Common myeloid progenitor, CD34-positive (primary cell): ENCODE measurements around the gene TMEM131.

Experiments used
- CTCF ChIA-PET: fragments of 350-600 bp; sonication (Branson Sonifier 250); formaldehyde crosslinking; loops from one replicate; lab custom pipeline; 2021; ENCODE audit warnings: antibody characterized with exemption; lab: Charles Lee
- POLR2A ChIA-PET: fragments of 350-600 bp; sonication (Branson Sonifier 250); formaldehyde crosslinking; loops from one replicate; lab custom pipeline; 2021; ENCODE audit warnings: antibody characterized with exemption; lab: Charles Lee
- DNase-seq, 3 donors: peaks; one replicate each; pipeline versions ENCODE4 v3.0.0 to v3.0.0-alpha.2; 2013
- H3K27ac ChIP-seq, 2 experiments: 1 replicate in 1 of 2; 2 replicates in 1 of 2; pipeline ENCODE4 v1.7.0; 2013; ENCODE audit warnings: inconsistent platforms in 2 of 2, low read length in 2 of 2, mild to moderate bottlenecking in 2 of 2, low read depth in 1 of 2, moderate library complexity in 1 of 2; ENCODE audit not compliant: severe bottlenecking in 2 of 2, insufficient read depth in 1 of 2, poor library complexity in 1 of 2
- H3K27me3 ChIP-seq, 5 experiments: replicated peaks in 2 of 5; 1 replicate in 3 of 5; 2 replicates in 2 of 5; pipeline versions ENCODE4 v1.6.1 to v1.7.0; 2013; ENCODE audit warnings: low read length in 4 of 5, mild to moderate bottlenecking in 2 of 5, moderate library complexity in 2 of 5, inconsistent platforms in 1 of 5; ENCODE audit not compliant: insufficient read depth in 5 of 5, control insufficient read depth in 4 of 5
- H3K36me3 ChIP-seq, 4 experiments: 1 replicate in 2 of 4; 2 replicates in 2 of 4; pipeline versions ENCODE4 v1.6.1 to v1.7.0; 2013; ENCODE audit warnings: low read length in 3 of 4, control low read depth in 1 of 4, mild to moderate bottlenecking in 1 of 4; ENCODE audit not compliant: control insufficient read depth in 4 of 4, insufficient read depth in 4 of 4
- H3K4me1 ChIP-seq, 4 experiments: 1 replicate in 3 of 4; 2 replicates in 1 of 4; pipeline versions ENCODE4 v1.6.1 to v1.7.1; 2013; ENCODE audit warnings: low read length in 3 of 4, mild to moderate bottlenecking in 3 of 4, control low read depth in 1 of 4, inconsistent platforms in 1 of 4, moderate library complexity in 1 of 4; ENCODE audit not compliant: control insufficient read depth in 4 of 4, insufficient read depth in 4 of 4; ENCODE audit errors: control extremely low read depth in 1 of 4
- H3K4me3 ChIP-seq, 7 experiments: 1 replicate in 4 of 7; 2 replicates in 3 of 7; pipeline versions ENCODE4 v1.5.1 to v1.7.0; 2013; ENCODE audit warnings: mild to moderate bottlenecking in 7 of 7, low read length in 6 of 7, moderate library complexity in 6 of 7, inconsistent platforms in 2 of 7, low read depth in 2 of 7, control low read depth in 1 of 7; ENCODE audit not compliant: insufficient read depth in 4 of 7, control insufficient read depth in 1 of 7; ENCODE audit errors: extremely low read depth in 1 of 7
- H3K9me3 ChIP-seq, 5 experiments: 1 replicate in 4 of 5; 2 replicates in 1 of 5; pipeline versions ENCODE4 v1.6.1 to v1.7.1; 2013; ENCODE audit warnings: low read length in 4 of 5, mild to moderate bottlenecking in 2 of 5, inconsistent platforms in 1 of 5, low read depth in 1 of 5, moderate library complexity in 1 of 5; ENCODE audit not compliant: control insufficient read depth in 4 of 5, insufficient read depth in 2 of 5; ENCODE audit errors: control extremely low read depth in 1 of 5
- WGBS: methylation state at CpG from one replicate; pipeline ENCODE4 v1.1.5; 2013; ENCODE audit not compliant: insufficient coverage; 5-methylcytosine and 5-hydroxymethylcytosine counted together

Gene TMEM131

GRCh38 chr2:97728091-97728731 is 267.5 kb downstream of the TMEM131 start:
- peaks cover 0 to 10% (median 0%) of the 10 kb centered on the region in 5 experiments for H3K27me3 ChIP-seq

GRCh38 chr2:97727296-97727695 is 268.5 kb downstream of the TMEM131 start:
- H3K36me3 ChIP-seq: peaks cover 0 to 6% (median 0%) of the 10 kb centered on the region in 4 experiments
- H3K4me3 ChIP-seq: no peak overlapping the region
- H3K27me3 ChIP-seq: peaks cover 0 to 10% (median 0%) of the 10 kb centered on the region in 5 experiments
- POLR2A ChIA-PET: no interaction called here
- CTCF ChIA-PET: interaction anchor here (1.0 to 1.9 kb wide), 5 partner anchors 10 to 17 kb away, joined by 3 to 8 read pairs (median 4); partner anchors contain the start of gene ZAP70
- no peak for DNase-seq
- H3K27ac ChIP-seq: no peak overlapping the region
- WGBS: 100% methylated on average over 5 of the region's 7 CpGs
- H3K9me3 ChIP-seq: peaks cover 0 to 8% (median 4%) of the 10 kb centered on the region in 5 experiments
- no peaks in the 10 kb centered on the region for H3K4me1 ChIP-seq

More at GRCh38 chr2:97728091-97728731, 267.5 kb downstream of the TMEM131 start:
- ChIA-PET POLR2A (no interaction called here), CTCF (interaction anchor here (0.7 to 1.7 kb wide), 6 partner anchors 9 to 40 kb away, joined by 3 to 7 read pairs (median 4); partner anchors contain the start of gene ZAP70)
- peaks cover 0 to 6% (median 0%) of the 10 kb centered on the region in 4 experiments for H3K36me3 ChIP-seq
- peaks cover 0 to 8% (median 4%) of the 10 kb centered on the region in 5 experiments for H3K9me3 ChIP-seq
- no peaks in the 10 kb centered on the region for H3K4me1 ChIP-seq
- H3K4me3 ChIP-seq: no peak overlapping the region
- no peak for DNase-seq
- no peak overlapping the region for H3K27ac ChIP-seq
- WGBS: 99% methylated on average over 12 of the region's 12 CpGs

GRCh38 chr2:97726261-97727064 is 269.3 kb downstream of the TMEM131 start:
- WGBS: 85% methylated on average over 3 of the region's 4 CpGs
- peaks cover 0 to 10% (median 0%) of the 10 kb centered on the region in 5 experiments for H3K27me3 ChIP-seq
- DNase-seq: no peak
- ChIA-PET POLR2A (no interaction called here), CTCF (interaction anchor here (0.7 to 1.9 kb wide), 10 partner anchors 11 to 136 kb away, joined by 3 to 9 read pairs (median 4); partner anchors contain the start of gene ZAP70)
- peaks cover 0 to 8% (median 4%) of the 10 kb centered on the region in 5 experiments for H3K9me3 ChIP-seq
- no peak overlapping the region for H3K4me3 ChIP-seq
- H3K27ac ChIP-seq: no peak overlapping the region
- H3K4me1 ChIP-seq: no peaks in the 10 kb centered on the region
- peaks cover 0 to 6% (median 0%) of the 10 kb centered on the region in 4 experiments for H3K36me3 ChIP-seq

GRCh38 chr2:97724946-97725688 is 270.6 kb downstream of the TMEM131 start:
- Histone ChIP-seq H3K9me3 (peaks cover 0 to 5% (median 4%) of the 10 kb centered on the region in 5 experiments), H3K36me3 (peaks cover 0 to 4% (median 0%) of the 10 kb centered on the region in 4 experiments), H3K27ac (no peak overlapping the region), H3K27me3 (peaks cover 0 to 10% (median 0%) of the 10 kb centered on the region in 5 experiments), H3K4me3 (no peak overlapping the region), H3K4me1 (no peaks in the 10 kb centered on the region)
- POLR2A ChIA-PET: no interaction called here
- no peak for DNase-seq
- 95% methylated on average over 24 of the region's 31 CpGs for WGBS
- CTCF ChIA-PET: interaction anchor here (1.3 to 1.9 kb wide), 4 partner anchors 12 to 134 kb away, joined by 3 to 8 read pairs (median 4); partner anchors contain the start of gene ZAP70

- H3K4me3 ChIP-seq: no peak overlapping the region
- no peak overlapping the region for H3K27ac ChIP-seq
- CTCF ChIA-PET: interaction anchor here (1.2 to 1.3 kb wide), 2 partner anchors 18 to 25 kb away, joined by 3 to 4 read pairs; no protein-coding TSS in a partner anchor
- no peak for DNase-seq
- peaks cover 0 to 4% (median 0%) of the 10 kb centered on the region in 5 experiments for H3K9me3 ChIP-seq
- H3K4me1 ChIP-seq: peaks cover 0 to 4% (median 1%) of the 10 kb centered on the region in 4 experiments
- H3K27me3 ChIP-seq: peaks cover 0 to 10% (median 0%) of the 10 kb centered on the region in 5 experiments
- peaks cover 0 to 3% (median 0%) of the 10 kb centered on the region in 4 experiments for H3K36me3 ChIP-seq
- POLR2A ChIA-PET: no interaction called here
- WGBS: 82% methylated on average over 14 of the region's 17 CpGs
Measured at GRCh38 chr2:97724501-97724900, 271.2 kb downstream of the TMEM131 start.

GRCh38 chr2:97724073-97724410 is 271.7 kb downstream of the TMEM131 start:
- H3K9me3 ChIP-seq: peaks cover 0 to 4% (median 0%) of the 10 kb centered on the region in 5 experiments
- H3K36me3 ChIP-seq: peaks cover 0 to 3% (median 0%) of the 10 kb centered on the region in 4 experiments
- peaks cover 0 to 10% (median 0%) of the 10 kb centered on the region in 5 experiments for H3K27me3 ChIP-seq
- no peak overlapping the region for H3K27ac ChIP-seq
- H3K4me3 ChIP-seq: no peak overlapping the region
- H3K4me1 ChIP-seq: peaks cover 0 to 9% (median 6%) of the 10 kb centered on the region in 4 experiments
- no peak for DNase-seq
- POLR2A ChIA-PET: no interaction called here
- WGBS: 55% methylated on average over 34 of the region's 41 CpGs
- CTCF ChIA-PET: interaction anchor here (1.2 to 1.3 kb wide), 2 partner anchors 19 to 24 kb away, joined by 3 to 4 read pairs; no protein-coding TSS in a partner anchor
